GM06990 (cell line): ENCODE results near the gene SH3PXD2A.
A peak's percentile ranks its signal among the peaks of the same experiment; 100 is the strongest.

ENCODE experiments used
- DNase-seq: peaks from one replicate; pipeline ENCODE4 v3.0.0-alpha.2; 2011; ENCODE audit not compliant: insufficient read length; ENCODE audit errors: extremely low read depth
- H3K27me3 ChIP-seq: replicated peaks from 2 replicates; pipeline ENCODE4 v1.6.0; 2011; ENCODE audit warnings: low read length; ENCODE audit not compliant: control insufficient read depth, insufficient read depth
- H3K36me3 ChIP-seq: 2 replicates; pipeline ENCODE4 v1.5.1; 2011; ENCODE audit warnings: low read length; ENCODE audit not compliant: control insufficient read depth, insufficient read depth
- H3K4me3 ChIP-seq: replicated peaks from 2 replicates; pipeline ENCODE4 v1.5.1; 2011; ENCODE audit warnings: low read depth, mild to moderate bottlenecking, control low read depth, low read length
- CTCF ChIP-seq: IDR thresholded peaks from 2 replicates; pipeline ENCODE4 v1.5.1; 2011; ENCODE audit warnings: low read length, control low read depth, mild to moderate bottlenecking, inconsistent platforms; ENCODE audit not compliant: insufficient read depth, poor library complexity, severe bottlenecking

The SH3PXD2A gene

DNA sequence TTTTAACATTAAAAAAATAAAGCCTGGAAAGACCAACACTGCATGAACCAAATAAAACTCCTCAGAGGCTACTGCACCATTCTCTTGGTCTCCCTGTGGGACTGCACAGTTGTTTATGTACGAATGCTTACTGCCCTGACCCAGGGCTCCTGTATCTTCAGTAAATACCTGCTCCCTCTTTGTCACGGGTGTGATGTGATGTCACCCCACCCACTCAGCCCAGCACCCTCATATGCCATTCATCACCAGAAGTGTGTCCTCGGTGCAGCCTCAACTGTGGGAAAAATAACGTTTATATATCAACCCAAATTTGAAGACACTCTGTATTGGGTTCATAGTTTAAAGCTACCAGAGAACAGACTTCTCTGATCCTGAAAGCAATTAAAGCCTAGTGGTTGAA lies 14.0 kb upstream of the SH3PXD2A start:
- no peak overlapping the region for H3K4me3 ChIP-seq
- no peak for TF ChIP-seq CTCF
- H3K27me3 ChIP-seq = no peaks in the 10 kb centered on the region
- DNase-seq = no peak
- no peaks in the 10 kb centered on the region for H3K36me3 ChIP-seq

DNA sequence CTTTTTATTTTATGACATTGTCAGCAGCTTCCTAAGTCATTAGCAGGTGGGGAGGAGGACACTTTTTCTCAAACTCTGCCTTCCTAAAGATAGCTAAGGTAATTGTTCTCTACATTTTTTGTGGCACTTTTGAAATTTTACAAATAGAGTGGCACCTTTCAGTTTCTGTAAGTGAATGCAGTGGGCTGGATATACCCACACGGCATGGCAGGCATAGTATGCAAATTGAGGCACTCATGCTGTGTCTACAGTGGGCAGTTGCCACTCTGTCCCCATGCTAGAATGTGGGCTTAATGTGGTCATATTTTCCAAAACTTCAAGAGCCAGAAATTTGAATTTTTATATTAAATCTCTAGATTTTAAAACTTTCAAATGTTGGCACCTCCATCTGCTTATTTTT lies 12.8 kb upstream of the SH3PXD2A start:
- DNase-seq = no peak
- Histone ChIP-seq H3K27me3 (no peaks in the 10 kb centered on the region), H3K36me3 (no peaks in the 10 kb centered on the region), H3K4me3 (no peak overlapping the region)
- no peak for TF ChIP-seq CTCF

GRCh38 chr10:103861505-103861904 lies 6.1 kb upstream of the SH3PXD2A start:
- Histone ChIP-seq H3K4me3 (no peak overlapping the region), H3K36me3 (no peaks in the 10 kb centered on the region), H3K27me3 (no peaks in the 10 kb centered on the region)
- no peak for DNase-seq
- no peak for TF ChIP-seq CTCF

GRCh38 chr10:103859161-103860086 lies 4.0 kb upstream of the SH3PXD2A start:
- TF ChIP-seq CTCF = peak; percentile 71
- Histone ChIP-seq H3K4me3 (no peak overlapping the region), H3K27me3 (peaks cover 7% of the 10 kb centered on the region; the same call in 1 of the 2 replicates), H3K36me3 (no peaks in the 10 kb centered on the region)
- DNase-seq = no peak

DNA sequence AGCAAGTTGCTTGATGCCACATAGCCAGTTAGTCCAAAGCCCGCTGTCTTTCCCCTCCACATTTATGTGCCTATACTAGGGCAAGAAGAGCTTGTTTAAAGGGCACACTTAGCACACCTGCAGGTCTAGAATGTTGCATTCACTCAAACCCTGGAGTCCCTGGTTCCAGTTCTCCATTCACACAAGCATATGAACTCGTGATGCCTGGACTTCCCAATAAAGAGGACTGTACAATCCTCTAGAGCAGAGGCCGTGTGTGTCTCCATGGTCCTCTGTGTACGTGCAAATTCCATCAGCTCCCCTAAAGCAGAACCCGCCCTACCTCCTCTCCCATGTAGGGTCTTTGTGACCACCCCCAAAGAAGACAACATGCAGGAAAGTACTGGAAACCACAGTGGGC lies 3.0 kb upstream of the SH3PXD2A start:
- Histone ChIP-seq H3K36me3 (no peaks in the 10 kb centered on the region), H3K27me3 (peaks cover 7% of the 10 kb centered on the region; the same call in 1 of the 2 replicates), H3K4me3 (no peak overlapping the region)
- no peak for TF ChIP-seq CTCF
- DNase-seq = no peak
